AG20443 (cell line): ENCODE measurements around the gene ITM2C.

ENCODE experiments used
- DNase-seq: peaks from one replicate; pipeline ENCODE4 v3.0.0; 2012; ENCODE audit warnings: low spot score, mixed read lengths

The ITM2C gene

DNA sequence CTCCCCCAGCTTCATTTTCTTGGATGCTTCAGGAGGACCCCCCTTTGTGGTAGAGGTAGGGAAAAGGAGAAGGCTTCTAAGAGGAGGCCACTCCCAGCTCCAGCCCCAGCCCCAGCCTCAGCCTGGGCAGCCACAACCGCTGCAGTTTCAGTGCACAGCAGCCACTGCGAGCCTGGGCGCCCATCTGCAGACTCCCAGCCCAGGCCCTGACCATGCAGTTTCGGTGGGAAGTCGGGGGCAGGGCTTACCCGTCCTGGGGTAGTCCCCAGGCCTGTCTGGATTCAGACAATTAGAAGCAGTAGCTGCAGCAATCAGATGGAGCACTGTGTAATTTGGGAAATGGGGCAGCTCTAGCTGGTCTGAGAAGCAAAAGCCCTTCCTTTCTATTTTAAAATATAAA, 28.6 kb downstream of the ITM2C start:
- no peak for DNase-seq

DNA sequence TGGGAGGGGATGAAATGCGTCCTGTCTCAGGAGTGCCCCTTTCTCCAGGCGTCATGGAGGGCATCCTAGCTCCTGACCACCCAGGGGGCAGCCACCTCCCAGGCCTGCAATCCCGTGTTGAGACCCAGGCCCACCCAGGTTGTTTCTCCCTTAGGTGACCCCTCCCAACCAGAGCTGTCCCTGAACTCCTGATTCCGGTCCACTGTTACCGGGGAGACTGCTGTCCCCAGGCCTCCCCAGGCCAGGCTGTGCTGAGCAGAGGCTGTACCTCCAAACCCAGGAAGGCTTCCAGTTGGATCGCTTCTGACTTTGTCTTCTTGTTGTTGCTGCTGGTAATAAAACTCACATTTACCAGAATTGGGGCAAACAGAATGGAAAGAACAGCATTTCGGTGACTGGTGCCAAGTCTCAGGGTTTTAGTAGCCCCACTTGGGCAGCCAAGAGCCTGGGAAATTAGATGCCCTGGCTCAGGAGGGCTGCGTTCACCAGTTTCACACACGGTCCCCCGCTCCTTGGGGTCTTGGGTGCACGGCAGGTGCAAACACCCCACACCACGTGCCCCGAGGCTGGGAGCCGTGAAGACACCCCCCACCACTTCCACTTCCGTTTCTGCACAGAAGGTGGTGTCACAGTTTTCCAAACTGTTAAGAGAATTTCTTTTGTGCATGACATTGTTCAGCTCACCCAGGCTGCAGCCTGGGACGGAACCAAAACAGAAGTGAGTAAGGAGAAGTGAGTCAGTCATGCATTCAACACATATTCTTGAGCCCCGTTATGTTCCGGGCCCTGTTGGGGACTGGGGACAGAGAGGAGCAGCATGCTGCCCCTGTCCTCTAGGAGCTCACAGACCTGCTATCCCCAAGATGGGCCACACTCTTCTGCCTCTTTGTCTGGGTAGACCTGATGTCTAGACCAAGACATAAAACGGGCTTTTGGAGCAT, 29.4 kb downstream of the ITM2C start:
- DNase-seq = no peak

DNA sequence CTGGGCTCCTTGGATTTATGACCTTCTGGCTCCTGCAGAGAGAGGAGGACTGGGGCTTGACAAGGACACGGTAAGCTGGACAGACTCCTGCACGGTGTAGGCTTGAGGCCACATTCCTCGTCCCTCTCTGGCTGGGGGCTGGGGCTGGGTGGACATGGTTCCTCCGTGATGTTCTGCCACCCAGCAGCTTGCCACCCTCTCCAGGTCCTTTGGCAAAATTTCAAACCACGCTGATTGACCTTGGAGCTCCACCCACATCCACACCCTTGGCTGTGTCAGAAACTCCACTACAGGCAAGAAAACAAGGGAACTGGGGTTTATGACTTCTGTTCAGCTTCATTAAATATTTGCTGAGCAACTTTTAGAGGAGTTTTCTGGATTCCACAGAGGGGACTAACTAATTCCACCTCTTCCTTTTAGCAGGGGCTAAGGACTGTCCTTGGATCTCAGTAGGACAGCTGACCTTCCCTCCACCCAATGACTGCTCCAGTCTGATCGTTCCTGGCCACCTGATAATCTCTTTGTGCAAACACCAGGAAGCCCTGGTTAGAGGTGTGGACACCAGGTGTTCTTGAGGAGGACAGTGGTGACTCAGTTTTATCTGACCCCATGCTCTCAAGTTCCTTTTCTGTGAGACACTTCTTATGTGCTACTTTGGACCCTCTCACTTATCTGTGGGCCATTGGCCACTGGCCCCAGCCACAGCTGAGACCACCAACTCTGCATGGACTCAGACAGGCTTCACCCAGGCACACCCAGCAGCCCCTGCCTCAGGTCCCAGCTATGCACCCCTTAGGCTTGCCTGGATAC, 31.0 kb downstream of the ITM2C start:
- DNase-seq = no peak

DNA sequence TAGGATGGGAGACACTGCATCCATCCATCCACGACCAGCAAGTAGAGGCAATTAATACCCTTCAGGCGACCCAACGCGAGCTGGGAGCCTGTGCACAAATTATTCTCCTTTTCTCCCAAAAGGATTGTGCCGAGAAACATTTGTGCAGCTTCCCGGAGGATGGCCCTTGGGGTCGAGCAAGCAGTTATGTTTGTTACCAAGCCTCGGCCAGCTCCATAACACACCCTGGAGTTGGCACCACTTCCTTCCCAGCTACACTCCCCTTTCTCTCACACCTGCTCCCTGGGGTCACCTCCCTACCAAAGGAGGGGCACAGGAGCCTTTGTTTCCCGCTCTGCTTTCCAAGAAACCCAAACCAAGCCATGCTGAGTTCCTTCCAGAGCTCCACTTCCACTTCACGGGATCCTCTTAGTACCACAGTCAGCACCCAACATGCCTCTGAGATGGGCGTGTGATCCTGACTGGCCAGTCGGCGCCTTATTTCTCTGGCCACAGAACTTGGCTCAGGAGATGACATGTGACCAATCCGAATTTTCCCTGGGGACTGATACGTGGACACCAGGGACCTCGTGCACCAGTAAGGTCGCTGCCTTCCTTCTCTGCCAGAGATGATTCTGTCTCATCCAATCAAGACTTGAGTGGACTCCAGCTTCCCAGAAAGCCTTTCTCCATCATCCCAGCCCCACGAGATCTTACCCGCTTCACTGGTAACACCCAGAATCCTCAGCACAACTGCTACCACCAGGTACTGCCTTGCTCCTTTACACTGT, 31.8 kb downstream of the ITM2C start:
- DNase-seq = no peak

DNA sequence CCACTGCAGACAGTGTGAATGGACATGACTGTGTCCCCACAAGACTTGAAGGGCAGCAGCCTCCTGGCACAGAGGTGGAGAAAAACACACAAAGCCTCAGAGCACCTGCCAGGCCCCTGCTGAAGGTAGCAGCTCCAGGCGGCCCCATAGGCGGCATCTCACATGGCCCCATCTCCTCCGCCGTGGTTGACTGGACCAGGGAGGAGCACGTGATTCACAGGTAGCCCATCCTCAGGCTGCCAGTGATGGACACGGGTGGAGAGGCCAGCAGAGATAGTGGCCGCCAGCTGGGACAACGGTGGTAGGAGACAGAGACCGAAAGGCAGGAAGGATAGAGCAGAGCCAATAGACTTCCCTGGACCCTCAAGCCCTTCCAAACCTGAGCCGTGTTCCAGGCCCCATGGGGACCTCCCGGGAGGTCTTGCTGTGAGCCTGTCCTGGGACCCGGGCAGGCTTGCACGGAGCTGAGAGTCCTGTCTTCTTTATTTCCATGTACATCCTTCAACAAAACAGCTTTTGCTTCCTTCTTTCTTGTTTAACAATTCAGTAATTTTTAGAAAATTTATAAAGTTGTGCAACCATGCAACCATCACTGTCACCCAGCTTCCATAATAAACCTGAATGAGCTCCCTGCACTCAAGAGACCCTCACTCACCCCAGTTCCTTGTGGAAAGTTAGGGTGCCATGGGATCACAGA, 33.4 kb downstream of the ITM2C start:
- DNase-seq = no peak

DNA sequence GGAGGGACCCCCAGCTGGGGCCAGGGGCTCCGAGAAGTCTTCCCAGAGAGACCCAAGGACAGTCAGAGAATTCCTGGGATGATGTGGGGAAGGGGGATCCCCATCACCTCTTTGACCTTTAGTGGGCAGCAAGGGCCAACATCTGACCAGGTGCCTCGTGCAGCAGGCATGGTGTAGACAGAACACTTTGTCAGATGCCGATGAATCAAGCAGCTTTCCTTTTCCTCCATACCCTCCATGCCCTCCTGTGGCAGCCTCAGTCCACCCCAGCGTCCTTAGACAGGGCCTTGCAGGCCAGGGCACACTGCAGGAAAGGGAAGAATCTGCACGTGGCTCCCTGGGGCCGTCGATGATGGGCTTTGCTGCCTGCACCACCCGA, 34.0 kb downstream of the ITM2C start:
- DNase-seq = no peak

DNA sequence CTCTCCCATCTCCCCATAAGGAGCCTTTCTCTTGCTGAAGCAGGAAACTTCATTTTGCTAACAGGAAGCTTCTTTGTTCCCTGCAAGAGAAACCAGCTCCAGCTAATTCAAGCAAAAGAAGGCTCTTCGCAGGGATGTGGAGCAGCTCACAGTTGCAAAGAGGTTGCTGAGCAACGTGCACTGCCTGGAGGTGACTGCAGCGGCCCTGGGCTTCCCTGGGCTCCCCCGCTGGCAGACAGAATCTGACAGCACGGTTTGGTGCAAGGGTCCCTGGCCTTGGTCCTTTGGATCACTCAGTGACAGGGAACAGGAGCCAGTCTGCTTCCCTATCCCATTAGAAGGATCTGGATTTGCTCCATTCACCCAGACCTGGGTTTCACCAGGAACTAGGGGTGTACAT, 34.5 kb downstream of the ITM2C start:
- no peak for DNase-seq

DNA sequence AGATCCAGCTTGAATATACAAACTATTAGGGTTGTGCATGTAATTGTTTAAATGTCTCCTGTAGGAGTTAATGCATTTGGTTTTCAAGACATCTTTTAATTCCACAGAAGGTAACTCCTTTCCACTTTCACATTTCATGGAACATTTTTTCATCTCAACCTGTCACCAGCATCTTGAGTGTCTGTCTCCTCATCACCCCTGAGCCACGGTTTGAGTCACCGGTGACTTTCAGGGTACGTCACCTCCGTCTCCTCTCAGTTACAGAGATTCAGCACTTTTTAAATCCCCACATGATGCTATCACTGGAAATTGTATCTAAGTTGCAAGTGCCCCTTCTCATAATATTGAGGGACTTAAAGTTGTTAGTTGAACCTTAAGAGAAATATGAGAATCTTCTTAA, 35.0 kb downstream of the ITM2C start:
- DNase-seq = no peak

DNA sequence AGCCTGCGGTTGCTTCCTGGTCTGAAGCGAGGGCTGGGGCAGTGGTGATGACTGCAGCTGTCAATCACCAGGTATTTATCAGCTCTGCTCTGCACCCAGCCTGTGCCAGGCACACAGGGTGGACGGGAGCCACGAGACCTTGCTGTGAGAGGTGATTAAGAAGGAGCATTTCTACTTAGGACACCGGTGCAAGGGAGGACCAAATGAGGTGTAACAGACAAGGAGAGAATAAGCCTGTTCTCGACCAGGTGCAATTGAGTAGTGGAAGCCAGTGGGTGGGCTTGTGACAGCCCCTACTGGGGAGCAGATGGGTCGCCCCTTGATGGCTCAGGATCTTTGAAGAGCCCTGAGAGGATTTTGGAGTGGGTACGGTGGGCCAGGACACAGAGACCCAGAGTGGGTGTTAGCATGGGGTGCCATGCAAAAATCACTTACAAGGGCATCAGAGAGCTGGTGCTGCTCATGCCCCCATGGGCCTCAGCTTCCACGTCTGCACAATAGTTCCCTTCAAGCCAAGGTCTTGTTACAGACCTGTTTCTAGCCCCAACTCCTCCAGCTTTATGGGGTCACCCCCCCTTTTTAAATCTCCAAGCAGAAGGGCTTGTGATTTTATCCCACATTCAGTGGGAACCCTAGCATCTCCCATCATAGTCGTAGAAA, 35.7 kb downstream of the ITM2C start:
- no peak for DNase-seq

DNA sequence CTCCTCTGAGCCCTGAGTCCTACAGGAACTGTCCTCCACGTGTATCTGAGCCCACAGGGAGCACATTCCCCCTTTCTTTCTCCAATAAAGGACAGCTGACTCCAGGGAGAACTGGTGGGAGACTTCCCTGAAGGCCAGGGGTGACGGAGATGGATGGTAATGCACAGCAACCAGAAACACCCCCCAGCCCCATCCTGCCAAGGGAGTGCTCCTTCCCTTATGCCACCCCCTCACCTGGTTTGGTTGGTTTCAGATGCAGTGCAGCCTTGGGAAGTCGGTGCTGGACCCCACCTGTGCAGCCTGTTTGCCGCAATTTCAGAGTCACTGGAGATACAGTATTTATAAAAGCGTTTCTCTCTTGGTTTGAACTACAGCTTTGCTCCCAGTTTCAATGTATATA, 36.3 kb downstream of the ITM2C start:
- no peak for DNase-seq

DNA sequence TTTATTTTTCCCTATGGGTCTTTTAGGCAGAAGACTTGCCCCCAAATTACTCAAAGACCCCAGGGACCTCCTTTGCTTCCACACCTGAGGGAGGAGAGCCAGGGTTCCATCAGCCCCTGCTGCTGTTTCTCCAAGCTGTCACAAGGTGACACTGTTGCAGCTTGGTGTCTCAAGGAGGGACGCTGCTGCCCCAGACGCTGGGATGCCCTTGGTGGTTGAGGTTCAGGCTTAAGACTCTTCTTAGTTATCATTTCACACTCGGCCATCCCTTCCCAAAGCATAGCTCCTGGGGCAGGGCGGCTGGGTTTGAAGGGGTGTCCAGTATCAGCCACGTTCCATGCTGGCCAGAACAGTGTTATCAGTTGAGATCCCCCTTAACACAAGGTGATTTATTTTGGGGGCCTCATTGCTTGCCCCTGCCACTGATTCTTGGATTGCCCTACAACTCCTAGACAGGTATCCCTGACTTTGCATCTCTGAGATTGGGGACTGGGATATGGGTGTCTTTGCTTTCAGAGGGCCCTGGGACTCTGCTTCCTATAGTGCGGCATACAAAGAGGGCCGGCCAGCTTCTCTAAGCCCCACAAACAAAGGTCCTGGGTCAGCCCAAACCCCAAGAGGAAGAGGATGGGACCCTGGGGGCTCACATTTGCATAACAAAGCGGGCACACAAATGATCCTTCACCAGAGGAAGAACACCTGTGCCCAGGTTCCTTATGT, 37.6 kb downstream of the ITM2C start:
- DNase-seq = peak; percentile 90

DNA sequence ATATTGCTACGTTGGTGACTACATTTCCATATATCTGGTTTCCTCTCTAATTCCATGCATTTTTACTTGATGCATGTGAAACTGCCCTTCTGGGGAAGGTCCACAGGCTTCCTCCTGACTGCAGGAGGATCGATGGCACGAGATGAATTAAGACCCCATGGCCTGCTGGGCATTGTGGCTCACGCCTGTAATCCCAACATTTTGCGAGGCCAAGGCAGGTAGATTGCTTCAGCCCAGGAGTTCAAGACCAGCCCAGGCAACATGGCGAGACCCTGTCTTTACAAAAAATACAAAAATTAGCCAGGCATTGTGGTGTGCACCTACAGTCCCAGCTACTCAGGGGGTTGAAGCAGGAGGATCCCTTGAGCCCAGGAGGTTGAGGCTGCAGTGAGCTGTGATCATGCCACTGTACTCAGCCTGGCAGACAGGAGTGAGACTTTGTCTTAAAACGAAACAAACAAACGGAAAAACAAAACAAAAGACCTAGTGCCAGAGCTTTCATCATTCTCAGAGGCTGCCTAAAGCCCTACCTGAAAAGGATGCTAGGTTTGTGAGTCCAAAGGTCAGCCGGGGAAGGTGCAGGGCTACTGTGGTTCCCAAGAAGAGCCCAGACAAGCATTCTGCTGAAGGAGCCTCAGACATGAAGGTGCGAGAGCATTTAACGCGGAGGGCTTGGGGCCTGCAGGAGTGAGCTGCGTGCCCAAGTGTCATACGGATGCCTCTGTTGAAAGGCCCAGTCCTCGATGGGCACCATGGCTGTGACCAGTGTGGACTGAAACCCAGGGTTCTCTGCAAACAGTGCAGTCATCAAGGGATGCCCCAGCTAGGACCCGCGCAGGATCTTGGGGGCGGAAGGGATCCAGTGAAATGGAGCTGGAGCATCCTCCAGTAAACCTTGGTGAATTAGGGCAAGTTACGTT, 38.7 kb downstream of the ITM2C start:
- DNase-seq = no peak

DNA sequence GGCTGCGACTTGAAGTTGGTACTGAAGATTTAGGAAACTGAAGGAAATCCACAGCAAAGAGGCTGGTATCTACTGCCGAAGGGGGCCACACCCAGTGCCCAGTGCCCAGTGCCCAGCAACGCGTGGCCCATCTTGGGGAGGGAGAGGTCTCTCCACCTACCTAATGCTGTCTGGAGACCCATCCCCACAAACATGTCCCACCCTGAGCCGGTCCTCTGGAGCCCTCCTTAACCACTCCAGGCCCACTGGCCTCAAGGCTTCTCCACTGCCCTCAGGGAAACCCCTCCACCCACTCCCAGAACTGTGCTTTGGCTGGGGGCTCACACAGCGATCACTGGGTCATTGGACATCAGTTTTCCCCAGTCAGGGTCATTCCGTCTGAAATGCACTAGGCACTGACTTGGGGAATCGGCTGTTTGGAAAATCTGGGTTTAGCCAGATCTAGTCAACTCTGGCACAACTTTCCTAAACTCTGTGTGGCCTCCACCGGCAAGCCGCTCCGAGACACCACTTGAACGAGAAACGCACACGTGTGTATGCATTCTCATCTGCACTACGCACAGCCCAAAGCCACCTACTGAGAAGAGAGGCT, 40.2 kb downstream of the ITM2C start:
- no peak for DNase-seq

DNA sequence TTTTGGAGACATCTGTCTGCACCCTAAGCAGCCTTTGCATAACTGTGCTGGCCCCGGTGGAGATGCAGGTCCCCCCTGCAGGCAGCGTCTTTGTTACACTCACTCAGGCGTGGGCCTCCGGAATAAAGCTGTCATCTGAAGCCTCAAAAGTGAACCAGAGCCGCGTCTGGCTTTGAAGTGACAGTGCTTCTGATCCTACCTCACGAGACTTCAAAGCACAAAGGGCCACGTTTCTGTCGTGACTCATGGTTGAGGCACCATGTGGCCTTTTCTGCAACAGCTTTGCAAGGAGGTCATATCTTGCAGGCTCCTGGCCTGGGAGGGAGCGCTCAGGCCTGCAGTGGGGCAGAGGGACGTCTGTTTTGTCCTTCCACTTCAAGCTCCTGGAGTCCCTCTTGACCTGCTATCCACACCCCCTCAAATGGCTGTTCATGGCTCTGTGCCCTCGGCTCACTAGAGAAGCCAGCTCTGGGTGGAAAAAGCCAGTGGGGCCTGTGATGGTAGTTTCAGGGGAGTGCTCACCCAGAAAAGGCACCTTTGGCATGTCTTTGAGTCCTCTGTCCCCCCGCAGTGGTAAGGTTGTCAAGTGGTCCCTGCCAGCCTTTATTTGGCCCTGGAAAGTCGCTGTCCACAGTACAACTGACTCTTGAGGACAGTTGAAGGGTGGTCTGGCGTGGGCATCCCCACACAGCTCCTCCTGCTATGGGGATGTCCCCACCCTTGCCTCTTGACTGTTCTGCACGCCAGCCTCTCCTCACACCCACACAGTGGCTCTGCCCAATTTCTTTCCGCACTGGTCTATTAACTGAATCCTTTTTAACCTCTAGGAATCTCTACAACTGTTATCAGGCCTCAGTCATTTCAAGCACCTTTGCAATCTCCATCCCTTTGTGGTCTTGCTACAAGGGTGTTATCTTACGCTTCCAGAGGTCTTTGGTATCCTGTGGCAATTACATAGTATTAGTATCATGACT, 41.0 kb downstream of the ITM2C start:
- no peak for DNase-seq

DNA sequence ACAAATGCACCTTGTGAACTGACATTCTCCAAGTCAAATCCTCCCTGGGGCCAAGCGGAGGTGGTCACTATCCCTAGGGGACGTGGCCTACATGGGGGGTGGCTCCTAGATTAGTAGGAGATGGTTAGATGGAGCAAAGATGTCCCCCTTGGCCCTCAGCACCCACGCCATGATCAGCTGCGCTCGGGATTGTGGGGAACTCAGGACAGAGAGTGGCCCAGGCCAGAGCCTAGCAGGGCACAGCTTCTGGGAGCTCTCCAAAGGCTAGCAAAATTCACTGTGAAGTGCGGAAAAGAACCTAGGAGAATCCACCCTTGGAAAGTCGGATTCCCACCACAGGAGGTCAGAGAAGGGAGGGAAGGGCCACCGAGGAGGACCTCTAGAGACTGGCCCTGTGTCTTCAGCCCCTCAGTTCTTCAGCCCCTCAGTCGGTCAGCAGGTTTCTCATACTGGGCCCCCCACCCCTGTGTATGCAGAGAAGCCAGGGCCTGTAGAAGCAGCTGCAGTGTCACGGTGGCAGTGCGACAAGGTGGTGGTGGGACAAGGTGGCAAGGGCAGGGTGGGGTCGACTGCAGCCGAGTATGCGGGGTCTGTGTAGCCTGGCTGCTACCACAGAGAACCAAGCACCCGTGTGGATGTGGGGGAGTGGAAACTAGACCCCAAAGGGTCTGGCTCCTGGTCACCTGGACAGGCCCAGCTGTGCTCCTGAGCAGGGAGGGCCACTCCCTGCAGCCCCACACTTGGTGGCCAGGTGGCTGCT, 41.9 kb downstream of the ITM2C start:
- DNase-seq = no peak

DNA sequence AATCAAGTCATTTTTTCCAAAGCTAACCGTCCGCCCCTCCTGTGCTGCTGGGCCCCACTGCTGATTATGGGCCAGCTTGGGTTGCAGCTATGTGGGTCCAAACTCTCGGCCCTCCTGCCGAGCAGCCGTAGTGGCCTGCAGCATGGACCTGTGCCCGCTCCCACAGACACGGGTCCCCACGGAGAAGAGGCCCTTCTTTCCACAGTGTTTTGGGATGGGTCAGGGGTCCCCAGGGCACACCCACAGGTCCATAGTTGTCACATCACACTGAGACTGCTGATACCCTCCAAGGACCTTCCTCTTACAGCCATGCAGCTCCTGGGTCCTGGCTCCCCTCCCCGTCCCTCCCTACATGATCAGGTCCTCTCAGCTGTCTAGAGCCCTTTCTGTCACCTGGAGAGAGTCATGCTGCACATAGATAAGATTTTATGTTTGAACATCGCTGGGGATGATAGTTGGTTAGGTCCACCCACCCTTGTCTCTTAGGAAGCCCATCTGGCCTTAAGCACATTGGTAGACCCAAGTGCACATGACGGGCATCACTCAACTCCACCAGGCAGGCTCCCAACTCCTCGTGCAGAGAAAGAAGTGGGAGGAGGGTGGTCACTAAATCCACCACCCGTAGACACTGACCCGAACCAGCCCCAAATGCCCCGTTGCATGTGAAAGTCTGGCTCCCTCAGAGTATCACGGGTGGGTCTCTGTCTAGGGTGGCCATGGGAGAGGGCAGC, 42.8 kb downstream of the ITM2C start:
- no peak for DNase-seq
